H9 (cell line): ENCODE measurements around the gene BRSK2. TPM values are rescaled to one million over a fixed set of nuclear protein-coding genes. Genes with fewer than 3 reads are reported as not detected.

Experiments used
- DNase-seq: peaks from one replicate; pipeline ENCODE4 v3.0.0-alpha.2; 2017
- H2AFZ ChIP-seq: one replicate; pipeline ENCODE4 v1.6.1; 2013; ENCODE audit warnings: mild to moderate bottlenecking, low read length, control low read depth, moderate library complexity
- H2AK5ac ChIP-seq: 2 replicates; pipeline ENCODE4 v1.6.1; 2013; ENCODE audit warnings: low read length, control low read depth, mixed read lengths; ENCODE audit not compliant: insufficient read length
- H2BK120ac ChIP-seq: one replicate; pipeline ENCODE4 v1.6.1; 2013; ENCODE audit warnings: low read depth, mild to moderate bottlenecking, low read length, control low read depth, inconsistent platforms; ENCODE audit not compliant: poor library complexity, severe bottlenecking
- H2BK12ac ChIP-seq: 2 replicates; pipeline ENCODE4 v1.6.1; 2013; ENCODE audit warnings: low read length, control low read depth, mixed read lengths, low read depth; ENCODE audit not compliant: insufficient read length
- H2BK15ac ChIP-seq: 2 replicates; pipeline ENCODE4 v1.6.1; 2013; ENCODE audit warnings: low read depth, low read length, control low read depth
- H2BK20ac ChIP-seq: one replicate; pipeline ENCODE4 v1.6.1; 2013; ENCODE audit warnings: low read depth, mild to moderate bottlenecking, low read length, control low read depth, inconsistent platforms; ENCODE audit not compliant: poor library complexity, severe bottlenecking
- H2BK5ac ChIP-seq: 2 replicates; pipeline ENCODE4 v1.6.1; 2013; ENCODE audit warnings: low read length, control low read depth, mixed read lengths; ENCODE audit not compliant: insufficient read length
- H3K14ac ChIP-seq: 2 replicates; pipeline ENCODE4 v1.6.1; 2013; ENCODE audit warnings: low read length, control low read depth; ENCODE audit not compliant: insufficient read depth
- H3K18ac ChIP-seq: 2 replicates; pipeline ENCODE4 v1.6.1; 2013; ENCODE audit warnings: low read depth, mild to moderate bottlenecking, mixed read lengths, low read length, control low read depth; ENCODE audit not compliant: insufficient read length
- H3K23ac ChIP-seq: 2 replicates; pipeline ENCODE4 v1.6.1; 2013; ENCODE audit warnings: low read length, control low read depth, mixed read lengths, low read depth; ENCODE audit not compliant: insufficient read length
- H3K23me2 ChIP-seq: 2 replicates; pipeline ENCODE4 v1.6.1; 2013; ENCODE audit warnings: low read depth, mild to moderate bottlenecking, mixed read lengths, low read length, control low read depth; ENCODE audit not compliant: insufficient read length, poor library complexity, severe bottlenecking
- H3K27ac ChIP-seq: 2 replicates; pipeline ENCODE4 v1.5.1; 2013; ENCODE audit warnings: low read length, control low read depth, mixed read lengths, low read depth; ENCODE audit not compliant: insufficient read length
- H3K27me3 ChIP-seq: 2 replicates; pipeline ENCODE4 v1.6.1; 2013; ENCODE audit warnings: low read length, control low read depth, inconsistent platforms; ENCODE audit not compliant: insufficient read depth
- H3K4ac ChIP-seq: 2 replicates; pipeline ENCODE4 v1.6.1; 2013; ENCODE audit warnings: low read depth, mild to moderate bottlenecking, control low read depth, inconsistent platforms, low read length, moderate library complexity
- H3K4me1 ChIP-seq: 2 replicates; pipeline ENCODE4 v1.6.1; 2013; ENCODE audit warnings: low read length, control low read depth, inconsistent platforms; ENCODE audit not compliant: insufficient read depth
- H3K4me2 ChIP-seq: 2 replicates; pipeline ENCODE4 v1.6.1; 2013; ENCODE audit warnings: low read length, control low read depth, mixed read lengths; ENCODE audit not compliant: insufficient read length, insufficient read depth
- H3K56ac ChIP-seq: 2 replicates; pipeline ENCODE4 v1.6.1; 2013; ENCODE audit warnings: low read depth, mild to moderate bottlenecking, mixed read lengths, low read length, control low read depth; ENCODE audit not compliant: insufficient read length
- H3K79me1 ChIP-seq: 2 replicates; pipeline ENCODE4 v1.6.1; 2013; ENCODE audit warnings: low read depth, mild to moderate bottlenecking, moderate library complexity, low read length, control low read depth, inconsistent platforms; ENCODE audit not compliant: insufficient read depth, poor library complexity, severe bottlenecking
- H3K79me2 ChIP-seq: 2 replicates; pipeline ENCODE4 v1.6.1; 2013; ENCODE audit warnings: low read length, control low read depth, inconsistent platforms; ENCODE audit not compliant: insufficient read depth
- H3K9ac ChIP-seq: 2 replicates; pipeline ENCODE4 v1.6.1; 2013; ENCODE audit warnings: low read length, control low read depth, mixed read lengths; ENCODE audit not compliant: insufficient read length; ENCODE audit errors: extremely low read depth
- H3K9me3 ChIP-seq: one replicate; pipeline ENCODE4 v1.6.1; 2013; ENCODE audit warnings: low read depth, low read length, inconsistent platforms; ENCODE audit not compliant: control insufficient read depth
- H3T11ph ChIP-seq: one replicate; pipeline ENCODE4 v1.6.1; 2013; ENCODE audit warnings: mild to moderate bottlenecking, low read length, control low read depth, inconsistent platforms
- H4K20me1 ChIP-seq: one replicate; pipeline ENCODE4 v1.6.1; 2013; ENCODE audit not compliant: control insufficient read depth, insufficient read length, insufficient read depth
- H4K5ac ChIP-seq: 2 replicates; pipeline ENCODE4 v1.6.1; 2013; ENCODE audit warnings: low read depth, mild to moderate bottlenecking, mixed read lengths, low read length, control low read depth; ENCODE audit not compliant: insufficient read length
- H4K8ac ChIP-seq: replicated peaks from 2 replicates; pipeline ENCODE4 v1.6.1; 2013; ENCODE audit warnings: low read length, control low read depth, mixed read lengths, low read depth; ENCODE audit not compliant: insufficient read length
- H4K91ac ChIP-seq: 2 replicates; pipeline ENCODE4 v1.6.1; 2013; ENCODE audit warnings: low read depth, mild to moderate bottlenecking, moderate library complexity, mixed read lengths, low read length, control low read depth; ENCODE audit not compliant: insufficient read length
- H3K27ac Mint-ChIP-seq, 3 experiments: 2 replicates in 2 of 3; 3 replicates in 1 of 3; pipeline ENCODE4 v1.8.0; 2020 to 2021; ENCODE audit warnings: mixed read lengths in 3 of 3, mild to moderate bottlenecking in 1 of 3, moderate library complexity in 1 of 3
- H3K27me3 Mint-ChIP-seq: 2 replicates; pipeline ENCODE4 v1.8.0; 2021; ENCODE audit warnings: low read depth, mild to moderate bottlenecking, moderate library complexity, mixed read lengths
- H3K36me3 Mint-ChIP-seq, 3 experiments: 2 replicates in 2 of 3; 3 replicates in 1 of 3; pipeline ENCODE4 v1.8.0; 2020 to 2021; ENCODE audit warnings: low read depth in 3 of 3, mixed read lengths in 3 of 3; ENCODE audit not compliant: insufficient read depth in 1 of 3
- H3K4me1 Mint-ChIP-seq, 2 experiments: 2 replicates each; pipeline ENCODE4 v1.8.0; 2020; ENCODE audit warnings: mixed read lengths in 2 of 2
- H3K4me3 Mint-ChIP-seq, 2 experiments: 2 replicates in 1 of 2; 3 replicates in 1 of 2; pipeline ENCODE4 v1.8.0; 2020 to 2021; ENCODE audit warnings: mild to moderate bottlenecking in 2 of 2, mixed read lengths in 2 of 2, moderate library complexity in 1 of 2
- H3K9me3 Mint-ChIP-seq, 2 experiments: 2 replicates in 1 of 2; 3 replicates in 1 of 2; pipeline ENCODE4 v1.8.0; 2020; ENCODE audit warnings: mild to moderate bottlenecking in 2 of 2, mixed read lengths in 2 of 2, moderate library complexity in 1 of 2
- CTCF ChIP-seq: fragments of 200-600 bp; sonication (generic); conservative IDR thresholded peaks from 3 replicates; pipeline ENCODE4 v1.8.0; 2021; ENCODE audit warnings: antibody characterized with exemption, mild to moderate bottlenecking
- WGBS: extraction: QIAGEN DNeasy Blood & Tissue Kit; methylation state at CpG from one replicate; pipeline ENCODE4 v1.1.7; 2013; ENCODE audit warnings: missing lambda C conversion rate, low lambda C conversion rate, mixed read lengths; ENCODE audit not compliant: insufficient read length; ENCODE audit errors: extremely low coverage; 5-methylcytosine and 5-hydroxymethylcytosine counted together
- total RNA-seq: library from RNA; stranded (reverse); gene quantifications from 2 replicates; pipeline ENCODE4 v1.2.1, GENCODE V29; 2021

Gene BRSK2
- total RNA-seq, 1 experiment from 2014 or later = 28.4 TPM

GRCh38 chr11:1440066-1440465, 50.3 kb downstream of the BRSK2 start:
- no peak for DNase-seq
- Histone ChIP-seq H2BK20ac (no peak overlapping the region), H3K56ac (no peak overlapping the region), H3K27ac (no peak overlapping the region), H3K4ac (no peak overlapping the region), H3K79me2 (no peaks in the 10 kb centered on the region), H2BK15ac (no peak overlapping the region), H3K4me2 (no peak overlapping the region), H3K4me1 (no peaks in the 10 kb centered on the region; the same call in 1 of the 2 replicates), H4K91ac (no peak overlapping the region), H3K23ac (no peak overlapping the region), H3T11ph (no peak overlapping the region), H2AK5ac (no peak overlapping the region), H2BK120ac (no peak overlapping the region), H3K9ac (no peak overlapping the region), H3K14ac (no peak overlapping the region), H2AFZ (no peak overlapping the region), H3K79me1 (no peaks in the 10 kb centered on the region), H2BK12ac (no peak overlapping the region), H3K27me3 (no peaks in the 10 kb centered on the region), H4K20me1 (no peaks in the 10 kb centered on the region), H3K18ac (no peak overlapping the region), H3K23me2 (no peaks in the 10 kb centered on the region), H4K8ac (no peak overlapping the region), H4K5ac (no peak overlapping the region), H2BK5ac (no peak overlapping the region), H3K9me3 (no peaks in the 10 kb centered on the region)
- no peak overlapping the region for H3K4me3 Mint-ChIP-seq
- H3K9me3 Mint-ChIP-seq = no peaks in the 10 kb centered on the region
- H3K27ac Mint-ChIP-seq = no peak overlapping the region
- WGBS = no CpG with 5 or more reads among the region's 11 CpGs
- peaks cover 0 to 3% of the 10 kb centered on the region in 2 experiments; a peak in 1 of 4 replicates for H3K4me1 Mint-ChIP-seq
- H3K27me3 Mint-ChIP-seq = no peaks in the 10 kb centered on the region
- H3K36me3 Mint-ChIP-seq = peaks cover 5 to 8% (median 5%) of the 10 kb centered on the region in 3 experiments; a peak in 6 of 7 replicates
- no peak for TF ChIP-seq CTCF
